GM21576 (cell line): ENCODE data around the gene NMNAT2.

ENCODE experiments used
- ATAC-seq: cut with Tn5 transposase; IDR thresholded peaks from one replicate; pipeline ENCODE4 v1.9.1; 2021; ENCODE audit warnings: mild to moderate bottlenecking, moderate library complexity; ENCODE audit not compliant: unreplicated experiment

Gene NMNAT2

GRCh38 chr1:183218971-183219615 lies 199.1 kb downstream of the NMNAT2 start:
- ATAC-seq = no peak

- no peak for ATAC-seq
Observed at GRCh38 chr1:183218027-183218618, 200.1 kb downstream of the NMNAT2 start.

GRCh38 chr1:183215936-183216335 lies 202.2 kb downstream of the NMNAT2 start:
- no peak for ATAC-seq

GRCh38 chr1:183215076-183215720 lies 203.0 kb downstream of the NMNAT2 start:
- ATAC-seq = no peak

GRCh38 chr1:183214021-183214970 lies 203.9 kb downstream of the NMNAT2 start:
- no peak for ATAC-seq

GRCh38 chr1:183212870-183213269 lies 205.3 kb downstream of the NMNAT2 start:
- no peak for ATAC-seq

GRCh38 chr1:183210681-183211080 lies 207.5 kb downstream of the NMNAT2 start:
- no peak for ATAC-seq

- no peak for ATAC-seq
Observed at GRCh38 chr1:183209533-183210158, 208.5 kb downstream of the NMNAT2 start.

GRCh38 chr1:183206538-183207122 lies 211.6 kb downstream of the NMNAT2 start:
- no peak for ATAC-seq

GRCh38 chr1:183205196-183205781 lies 212.9 kb downstream of the NMNAT2 start:
- no peak for ATAC-seq

GRCh38 chr1:183203094-183203493 lies 215.1 kb downstream of the NMNAT2 start:
- no peak for ATAC-seq

GRCh38 chr1:183200451-183200850 lies 217.7 kb downstream of the NMNAT2 start:
- no peak for ATAC-seq

GRCh38 chr1:183199304-183199703 lies 218.9 kb downstream of the NMNAT2 start:
- no peak for ATAC-seq

GRCh38 chr1:183198463-183198862 lies 219.7 kb downstream of the NMNAT2 start:
- ATAC-seq = no peak
